Left kidney (tissue), 2 donors: ENCODE results near the gene STAC. TPM values are rescaled to one million over a fixed set of nuclear protein-coding genes. Genes with fewer than 3 reads are reported as not detected.
A peak's percentile ranks its signal among the peaks of the same experiment; 100 is the strongest.
"Not testable (repeated sequence)": the region's sequence is repeated elsewhere in the genome, so short reads cannot be mapped to it uniquely, and the experiment has no call there.

Experiments
- DNase-seq: peaks from one replicate; pipeline ENCODE4 v3.0.0-alpha.2; 2013
- polyA plus RNA-seq: library from polyadenylated mRNA; unstranded; fragments of 120-200 nt; gene quantifications from one replicate; pipeline ENCODE4 v1.2.1, GENCODE V29; 2013; ENCODE audit not compliant: insufficient read length

The STAC gene
- polyA plus RNA-seq, 1 donor: 12.5 TPM

GRCh38 chr3:36476286-36476942, 96.1 kb downstream of the STAC start:
- no peak for DNase-seq

GRCh38 chr3:36477655-36478054, 97.4 kb downstream of the STAC start:
- no peak for DNase-seq

GRCh38 chr3:36480911-36481648, 100.8 kb downstream of the STAC start:
- DNase-seq: no peak

- DNase-seq: no peak
These were observed 102.0 kb downstream of the STAC start for GRCh38 chr3:36482256-36482655.

- DNase-seq: no peak
These were observed 102.6 kb downstream of the STAC start for GRCh38 chr3:36482880-36483279.

- DNase-seq: no peak
These were observed 103.4 kb downstream of the STAC start for GRCh38 chr3:36483709-36484108.

- no peak for DNase-seq
These were observed 104.1 kb downstream of the STAC start for GRCh38 chr3:36484386-36484785.

GRCh38 chr3:36486009-36486795, 105.9 kb downstream of the STAC start:
- DNase-seq: no peak

- DNase-seq: no peak
These were observed 107.3 kb downstream of the STAC start for GRCh38 chr3:36487616-36488015.

GRCh38 chr3:36488077-36488789, 107.9 kb downstream of the STAC start:
- peak; percentile 59 for DNase-seq

- DNase-seq: no peak
These were observed 108.8 kb downstream of the STAC start for GRCh38 chr3:36489101-36489500.

- DNase-seq: no peak
These were observed 109.5 kb downstream of the STAC start for GRCh38 chr3:36489679-36490425.

GRCh38 chr3:36493051-36493450, 112.7 kb downstream of the STAC start:
- no peak for DNase-seq

- no peak for DNase-seq
These were observed 114.3 kb downstream of the STAC start for GRCh38 chr3:36494461-36495109.

- no peak for DNase-seq
These were observed 116.7 kb downstream of the STAC start for GRCh38 chr3:36496684-36497633.

GRCh38 chr3:36500053-36500452, 119.7 kb downstream of the STAC start:
- DNase-seq: not testable (repeated sequence)

- no peak for DNase-seq
These were observed 121.3 kb downstream of the STAC start for GRCh38 chr3:36501616-36502015.

- no peak for DNase-seq
These were observed 125.1 kb downstream of the STAC start for GRCh38 chr3:36505393-36505792.

GRCh38 chr3:36511791-36512486, 131.6 kb downstream of the STAC start:
- DNase-seq: no peak
